Esophagus muscularis mucosa (tissue), 4 donors: ENCODE data around the gene EPB41. TPM values are rescaled to one million over a fixed set of nuclear protein-coding genes. Genes with fewer than 3 reads are reported as not detected.

Experiments
- DNase-seq: peaks from one replicate; pipeline ENCODE4 v3.0.0-alpha.2; 2017; ENCODE audit errors: extremely low spot score
- H3K27ac ChIP-seq, 4 donors: fragments of 200-600 bp; sonication (generic); replicated peaks in 1 of 4; 1 replicate in 3 of 4; 2 replicates in 1 of 4; pipeline ENCODE4 v1.5.1; 2016 to 2019; ENCODE audit warnings: mild to moderate bottlenecking in 1 of 4
- H3K27me3 ChIP-seq, 4 donors: fragments of 200-600 bp; sonication (generic); one replicate each; pipeline versions ENCODE4 v1.5.1 to v1.6.0; 2016 to 2019
- H3K36me3 ChIP-seq, 4 donors: fragments of 200-600 bp; sonication (generic); one replicate each; pipeline ENCODE4 v1.5.1; 2016 to 2019
- H3K4me1 ChIP-seq, 4 donors: fragments of 200-600 bp; sonication (generic); one replicate each; pipeline ENCODE4 v1.5.1; 2016 to 2019
- H3K4me3 ChIP-seq, 4 donors: fragments of 200-600 bp; sonication (generic); 1 replicate in 2 of 4; 2 replicates in 2 of 4; pipeline ENCODE4 v1.5.1; 2016 to 2019; ENCODE audit warnings: mild to moderate bottlenecking in 4 of 4, moderate library complexity in 1 of 4
- H3K9me3 ChIP-seq, 4 donors: fragments of 200-600 bp; sonication (generic); 1 replicate in 3 of 4; 2 replicates in 1 of 4; pipeline ENCODE4 v1.5.1; 2016 to 2019
- CTCF ChIP-seq, 3 experiments: fragments of 200-600 bp in 2 of 3; fragments of 450-650 bp in 1 of 3; sonication (generic) in 2 of 3; IDR thresholded peaks; one replicate each; pipeline ENCODE4 v1.5.1; 2017 to 2019; ENCODE audit warnings: antibody characterized with exemption in 3 of 3, mild to moderate bottlenecking in 2 of 3, moderate library complexity in 1 of 3
- EP300 ChIP-seq: sonication (generic); formaldehyde crosslinking; IDR thresholded peaks from one replicate; pipeline ENCODE4 v1.6.1; 2017; ENCODE audit warnings: antibody characterized with exemption
- POLR2A ChIP-seq: fragments of 450-650 bp; IDR thresholded peaks from one replicate; pipeline ENCODE4 v1.6.1; 2017; ENCODE audit warnings: antibody characterized with exemption, moderate library complexity, mild to moderate bottlenecking, low read depth
- POLR2AphosphoS5 ChIP-seq, 2 donors: sonication (generic); formaldehyde crosslinking; IDR thresholded peaks; one replicate each; pipeline ENCODE4 v1.6.1; 2017; ENCODE audit warnings: antibody characterized with exemption in 2 of 2
- WGBS: methylation state at CpG from one replicate; pipeline ENCODE4 v1.1.5; 2018; 5-methylcytosine and 5-hydroxymethylcytosine counted together
- intact Hi-C: fragments of 100-400 bp; cut with DNase I; formaldehyde crosslinking; loops from one replicate; pipeline ENCODE4 v1.15.1; 2023
- total RNA-seq, 4 donors: library from RNA; depleted of rRNA; stranded (reverse); fragments of >200 nt; gene quantifications; one replicate each; pipeline versions ENCODE4 v1.1.0 to v1.2.1, GENCODE V29; 2016

EPB41 gene
- total RNA-seq, 4 donors from 2014 or later, result 18.2 to 24.6 (median 18.5) TPM

GRCh38 chr1:29056256-29056655 lies 141.9 kb downstream of the EPB41 start:
- 98% methylated on average over 4 of the region's 4 CpGs for WGBS
- DNase-seq, result no peak
- H3K4me3 ChIP-seq, result no peak overlapping the region
- H3K4me1 ChIP-seq, result peaks cover 6 to 24% (median 22%) of the 10 kb centered on the region in 4 donors
- intact Hi-C loops, result no loop called here
- H3K36me3 ChIP-seq, result peaks cover 0 to 5% (median 2%) of the 10 kb centered on the region in 4 donors
- H3K27me3 ChIP-seq, result peaks cover 0 to 3% (median 0%) of the 10 kb centered on the region in 4 donors
- no peaks in the 10 kb centered on the region for H3K9me3 ChIP-seq
- H3K27ac ChIP-seq, result no peak overlapping the region
- no peak for TF ChIP-seq CTCF (IDR thresholded peaks at IDR 0.05)
- TF ChIP-seq POLR2AphosphoS5 (IDR thresholded peaks at IDR 0.05), result no peak
- no peak for TF ChIP-seq EP300
- TF ChIP-seq POLR2A, result no peak

GRCh38 chr1:29057700-29058099 lies 143.3 kb downstream of the EPB41 start:
- H3K4me3 ChIP-seq, result no peak overlapping the region
- no peak overlapping the region for H3K27ac ChIP-seq
- peaks cover 0 to 3% (median 0%) of the 10 kb centered on the region in 4 donors for H3K27me3 ChIP-seq
- peaks cover 3 to 25% (median 17%) of the 10 kb centered on the region in 4 donors for H3K4me1 ChIP-seq
- intact Hi-C loops, result no loop called here
- no peak for DNase-seq
- peaks cover 0 to 5% (median 2%) of the 10 kb centered on the region in 4 donors for H3K36me3 ChIP-seq
- TF ChIP-seq EP300 (no peak), CTCF (IDR thresholded peaks at IDR 0.05) (no peak), POLR2AphosphoS5 (IDR thresholded peaks at IDR 0.05) (no peak), POLR2A (no peak)
- no peaks in the 10 kb centered on the region for H3K9me3 ChIP-seq

- 48% methylated on average over 4 of the region's 4 CpGs for WGBS
- Histone ChIP-seq H3K4me3 (no peak overlapping the region), H3K27me3 (no peaks in the 10 kb centered on the region), H3K4me1 (peaks cover 0 to 12% (median 11%) of the 10 kb centered on the region in 4 donors), H3K9me3 (no peaks in the 10 kb centered on the region), H3K36me3 (peaks cover 0 to 11% (median 4%) of the 10 kb centered on the region in 4 donors), H3K27ac (no peak overlapping the region)
- TF ChIP-seq POLR2A (no peak), POLR2AphosphoS5 (IDR thresholded peaks at IDR 0.05) (no peak), CTCF (IDR thresholded peaks at IDR 0.05) (no peak), EP300 (no peak)
- intact Hi-C loops, result no loop called here
- DNase-seq, result no peak
These were observed 148.0 kb downstream of the EPB41 start for GRCh38 chr1:29062157-29062942.

GRCh38 chr1:29064064-29064463 lies 149.7 kb downstream of the EPB41 start:
- TF ChIP-seq EP300 (no peak), CTCF (IDR thresholded peaks at IDR 0.05) (no peak), POLR2A (no peak), POLR2AphosphoS5 (IDR thresholded peaks at IDR 0.05) (no peak)
- intact Hi-C loops, result no loop called here
- 70% methylated on average over 1 of the region's 1 CpG for WGBS
- H3K27me3 ChIP-seq, result no peaks in the 10 kb centered on the region
- no peak overlapping the region for H3K4me3 ChIP-seq
- no peak overlapping the region for H3K27ac ChIP-seq
- DNase-seq, result no peak
- peaks cover 0 to 11% (median 4%) of the 10 kb centered on the region in 4 donors for H3K36me3 ChIP-seq
- no peaks in the 10 kb centered on the region for H3K9me3 ChIP-seq
- peaks cover 0 to 12% (median 11%) of the 10 kb centered on the region in 4 donors for H3K4me1 ChIP-seq
